OCI-LY3 (cell line): ENCODE data around the gene CETP.

Experiments used
- CTCF ChIP-seq: fragments of 200-600, 300-600 bp; sonication (generic); IDR thresholded peaks from 2 replicates; pipeline ENCODE4 v1.5.1; 2014; ENCODE audit warnings: antibody characterized with exemption, low read length, low read depth
- EZH2phosphoT487 ChIP-seq: fragments of 200-600 bp; shearing (Covaris generic); IDR thresholded peaks from 2 replicates; pipeline ENCODE4 v1.6.1; 2018; ENCODE audit warnings: antibody characterized with exemption, mixed run types, low read depth

GRCh38 chr16:56936950-56937349 is 24.8 kb upstream of the CETP start:
- no peak for TF ChIP-seq CTCF
- no peak for TF ChIP-seq EZH2phosphoT487
